Dedifferentiated amniotic fluid mesenchymal stem cell (primary cell): ENCODE measurements around the gene STAP2.

Experiments used
- DNase-seq: peaks from one replicate; pipeline ENCODE4 v3.0.0-alpha.2; 2016; ENCODE audit errors: extremely low spot score

STAP2 gene

DNA sequence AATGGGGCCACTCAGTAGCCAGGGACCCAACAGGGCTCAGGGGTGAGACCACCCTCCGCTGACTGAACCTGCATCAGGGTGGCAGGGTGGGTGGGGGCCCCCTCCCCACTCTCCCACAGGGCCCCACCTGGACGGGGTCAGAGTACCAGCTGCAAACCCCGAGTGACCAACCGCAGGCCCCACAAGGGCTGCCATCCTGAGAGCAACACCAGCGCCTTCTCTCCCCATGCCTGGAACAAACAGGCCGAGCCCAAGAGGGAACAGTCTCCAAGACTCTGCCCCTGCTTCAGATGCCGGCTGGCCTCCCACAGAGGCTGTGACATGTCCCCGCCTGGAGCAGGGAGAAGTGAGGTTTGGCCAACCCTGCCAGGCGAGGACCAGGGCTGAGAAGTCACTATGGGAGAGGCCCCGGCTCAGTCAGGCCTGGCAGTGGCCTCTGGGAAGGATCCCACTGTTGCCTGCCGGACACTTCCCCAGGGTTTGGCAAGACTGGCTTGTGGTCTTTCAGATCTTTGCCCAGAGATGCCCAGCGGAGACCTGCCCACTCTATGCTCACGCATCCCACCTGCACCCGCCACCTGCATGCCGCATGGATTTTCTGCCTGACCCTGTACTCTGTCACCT lies 31.9 kb upstream of the STAP2 start:
- DNase-seq, result no peak

GRCh38 chr19:4369888-4370260 lies 31.2 kb upstream of the STAP2 start:
- DNase-seq, result no peak

GRCh38 chr19:4369109-4369887 lies 30.7 kb upstream of the STAP2 start:
- no peak for DNase-seq

DNA sequence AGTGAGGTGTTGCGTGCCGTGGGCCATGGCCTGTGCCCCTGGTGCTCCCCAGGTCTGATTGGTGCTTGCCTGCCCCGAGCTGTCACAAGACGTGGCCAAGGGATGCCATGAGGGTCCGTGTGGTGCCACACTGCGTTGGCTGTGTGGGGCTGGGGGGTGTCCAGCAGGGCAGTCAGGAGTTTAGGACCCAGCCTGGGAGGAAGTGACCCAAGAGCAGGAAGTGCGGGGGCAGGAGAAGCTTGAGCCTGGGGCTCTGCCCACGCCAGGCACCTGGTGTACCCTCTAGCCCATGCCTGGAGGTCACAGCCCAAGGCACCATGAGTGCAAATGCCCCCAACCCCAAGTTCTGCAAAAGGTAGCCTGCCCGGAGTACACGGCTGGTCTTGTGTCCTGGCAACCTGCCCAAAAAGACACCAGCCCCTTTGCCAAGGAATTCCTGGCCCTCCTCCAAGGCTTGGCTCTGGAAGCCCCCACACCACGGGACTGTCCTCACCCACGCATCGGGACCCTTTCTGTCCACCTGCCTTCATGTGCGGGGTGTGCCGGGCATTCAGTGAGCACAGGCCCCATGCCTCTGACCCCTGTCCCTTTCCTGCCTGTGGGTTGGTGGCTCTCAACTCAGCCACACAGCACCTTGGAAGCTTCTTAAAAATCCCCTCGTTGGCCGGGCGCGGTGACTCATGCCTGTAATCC lies 29.6 kb upstream of the STAP2 start:
- no peak for DNase-seq

DNA sequence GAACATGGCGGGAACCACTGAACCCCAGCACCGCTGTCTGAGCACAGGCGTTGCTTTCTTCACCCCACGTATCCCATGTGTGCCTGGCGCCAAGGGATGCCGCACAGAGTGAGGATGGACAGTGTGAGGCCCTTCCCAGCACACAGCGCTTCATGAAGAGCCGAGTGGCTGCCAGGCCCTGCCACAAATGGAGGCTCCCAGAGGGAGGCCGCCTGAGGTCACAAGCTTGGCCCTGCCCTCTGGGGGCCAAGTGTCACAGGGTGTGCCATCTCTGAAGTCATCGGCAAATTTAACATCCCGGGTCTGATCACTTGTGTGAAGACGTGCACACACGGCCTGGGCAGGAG lies 29.1 kb upstream of the STAP2 start:
- no peak for DNase-seq

DNA sequence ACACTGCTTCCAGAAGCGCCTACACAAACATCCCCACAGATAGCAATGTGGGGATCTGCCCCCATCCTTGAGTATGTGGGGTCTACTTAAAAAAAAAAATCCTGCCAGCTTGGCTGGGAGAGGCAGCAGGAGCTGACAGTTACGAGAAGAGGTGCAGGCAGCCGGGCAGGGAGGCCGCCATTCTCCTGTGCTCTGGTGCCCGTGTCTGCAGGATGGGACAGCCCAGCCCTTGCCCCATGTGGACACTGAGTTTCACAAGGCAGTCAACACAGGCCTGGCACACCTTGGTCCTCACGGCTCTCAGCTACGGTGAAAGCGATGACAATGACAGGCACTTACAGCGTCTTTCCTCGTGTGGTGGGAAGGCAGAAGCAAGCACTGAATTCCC lies 28.7 kb upstream of the STAP2 start:
- DNase-seq, result no peak

DNA sequence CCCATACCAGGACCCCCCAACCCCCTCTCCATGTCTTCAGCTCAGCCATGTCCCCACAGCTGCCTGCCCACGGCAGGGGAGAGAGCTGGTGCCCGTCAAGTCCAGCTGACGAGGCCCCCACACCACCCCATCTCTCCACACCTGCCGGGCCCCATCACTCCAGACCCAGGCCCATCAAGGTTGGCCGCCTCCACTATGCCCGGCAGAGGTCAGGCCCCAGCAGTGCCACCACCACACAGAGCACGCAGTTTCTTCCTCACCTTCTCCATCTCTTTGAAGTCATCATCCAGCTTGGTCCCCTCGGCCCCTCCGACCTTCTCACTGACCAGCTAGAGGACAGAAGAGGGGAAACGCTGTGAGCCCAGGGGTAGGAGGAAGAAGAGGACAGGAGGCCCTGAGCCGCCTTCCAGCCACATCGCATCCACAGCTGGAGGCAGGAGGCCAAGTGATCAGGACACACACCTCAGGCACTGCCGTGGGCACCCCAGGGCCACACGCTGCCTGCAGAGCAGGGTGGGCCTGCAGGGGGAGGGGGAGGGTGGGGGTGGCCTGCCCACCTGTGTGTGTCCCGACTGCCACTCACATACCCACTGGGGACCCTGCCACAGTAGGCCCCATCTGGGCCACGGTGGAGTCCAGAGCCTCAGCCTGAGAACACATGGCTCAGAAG lies 28.2 kb upstream of the STAP2 start:
- no peak for DNase-seq

DNA sequence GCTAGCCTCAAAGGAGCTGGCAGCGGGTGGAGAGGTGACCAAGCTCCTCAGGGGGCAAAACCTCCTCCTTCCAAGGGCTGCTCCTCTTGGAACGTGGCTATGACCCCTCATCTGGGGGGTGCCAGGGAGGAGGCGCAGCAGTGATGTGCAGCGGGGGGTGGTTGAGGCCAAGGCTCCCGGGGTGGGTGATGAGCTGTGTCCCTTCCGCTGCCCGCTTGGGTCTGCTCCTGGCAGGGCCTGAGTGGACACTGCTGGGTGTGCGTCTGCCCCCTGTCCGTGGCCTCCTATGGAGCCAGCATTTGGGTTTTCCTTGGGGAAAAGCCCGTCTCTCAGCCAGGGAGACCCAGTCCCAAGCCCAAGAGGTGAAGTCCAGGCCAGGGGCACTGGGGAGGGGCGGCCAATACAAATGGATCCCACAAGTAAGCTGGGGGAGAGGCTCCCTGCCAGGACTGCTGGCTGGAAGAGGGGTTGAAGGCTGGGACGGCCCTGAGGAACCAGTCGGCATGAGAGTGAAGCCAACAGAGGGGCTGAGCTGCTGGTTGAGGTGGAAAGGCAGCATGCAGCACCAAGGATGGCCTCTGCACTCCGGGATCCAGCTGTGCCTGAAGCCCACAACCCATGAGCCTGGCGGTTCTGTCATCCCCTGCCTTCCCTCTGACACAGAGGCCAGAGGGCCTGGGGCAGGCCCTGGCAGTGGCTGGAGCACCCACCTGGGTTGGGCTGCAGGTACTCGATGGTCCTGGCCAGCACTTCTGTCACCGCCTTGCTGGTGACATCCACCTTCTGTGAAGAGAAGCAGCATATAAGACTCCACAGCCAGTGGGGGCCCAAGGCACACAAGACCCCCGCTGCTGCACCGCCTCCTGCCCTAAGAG lies 27.4 kb upstream of the STAP2 start:
- DNase-seq, result no peak

DNA sequence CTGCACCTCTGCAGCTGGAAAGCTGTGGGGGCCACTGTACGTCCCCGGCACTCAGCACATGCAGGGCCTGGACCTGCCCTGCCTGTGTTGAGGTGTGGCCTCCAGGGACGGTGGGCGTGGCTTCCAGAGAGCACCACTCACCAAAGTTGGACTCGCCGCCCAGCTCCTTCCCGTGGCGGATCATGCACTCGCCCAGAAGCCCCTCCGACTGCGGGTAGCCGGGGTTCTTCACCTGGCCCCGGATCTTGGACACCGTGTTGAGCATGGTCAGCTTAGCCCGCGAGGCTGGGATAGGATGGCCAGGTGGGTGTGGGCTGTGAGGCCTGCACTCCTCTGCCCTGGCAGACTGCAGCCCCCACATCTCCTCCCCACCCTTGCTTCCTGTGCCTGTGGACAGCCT lies 26.7 kb upstream of the STAP2 start:
- DNase-seq, result no peak

GRCh38 chr19:4363571-4364304 lies 25.1 kb upstream of the STAP2 start:
- no peak for DNase-seq

- DNase-seq, result no peak
Measured at GRCh38 chr19:4362831-4363545, 24.4 kb upstream of the STAP2 start.

DNA sequence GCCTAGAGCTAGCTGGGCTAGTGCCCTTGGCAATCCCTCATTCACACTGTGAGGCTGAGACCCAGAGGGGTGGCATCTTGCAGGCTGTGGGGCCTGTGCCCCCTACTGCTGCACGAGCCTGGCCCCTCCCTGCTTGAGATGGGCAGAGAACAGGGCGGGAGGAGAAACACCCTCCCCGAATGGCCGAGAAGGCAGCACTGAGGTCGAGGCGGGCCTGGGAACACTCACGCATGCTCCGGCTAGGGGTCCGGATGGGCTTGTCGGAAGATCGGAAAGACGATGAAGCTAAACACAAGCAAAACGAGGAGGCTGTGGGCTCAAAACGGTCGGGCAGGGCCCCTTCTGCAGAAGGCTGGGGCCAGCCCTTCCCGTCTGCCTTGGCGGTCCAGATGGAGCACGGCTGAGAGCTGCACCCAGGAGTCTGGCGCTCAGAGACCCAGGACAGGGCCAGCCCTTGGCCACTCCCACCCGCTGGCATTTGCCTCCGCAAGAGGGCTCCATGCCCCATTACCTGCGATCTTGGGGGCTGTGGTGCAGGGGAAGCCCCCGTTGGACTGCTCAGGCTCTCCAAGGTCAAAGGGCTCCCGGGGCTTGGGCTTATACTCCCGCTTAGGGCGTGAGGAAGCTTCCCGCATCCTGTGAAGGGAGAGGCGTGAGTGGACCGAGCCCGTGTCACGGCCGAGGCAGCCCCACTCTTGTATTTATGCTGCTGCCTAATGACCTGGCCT lies 23.6 kb upstream of the STAP2 start:
- DNase-seq, result no peak

DNA sequence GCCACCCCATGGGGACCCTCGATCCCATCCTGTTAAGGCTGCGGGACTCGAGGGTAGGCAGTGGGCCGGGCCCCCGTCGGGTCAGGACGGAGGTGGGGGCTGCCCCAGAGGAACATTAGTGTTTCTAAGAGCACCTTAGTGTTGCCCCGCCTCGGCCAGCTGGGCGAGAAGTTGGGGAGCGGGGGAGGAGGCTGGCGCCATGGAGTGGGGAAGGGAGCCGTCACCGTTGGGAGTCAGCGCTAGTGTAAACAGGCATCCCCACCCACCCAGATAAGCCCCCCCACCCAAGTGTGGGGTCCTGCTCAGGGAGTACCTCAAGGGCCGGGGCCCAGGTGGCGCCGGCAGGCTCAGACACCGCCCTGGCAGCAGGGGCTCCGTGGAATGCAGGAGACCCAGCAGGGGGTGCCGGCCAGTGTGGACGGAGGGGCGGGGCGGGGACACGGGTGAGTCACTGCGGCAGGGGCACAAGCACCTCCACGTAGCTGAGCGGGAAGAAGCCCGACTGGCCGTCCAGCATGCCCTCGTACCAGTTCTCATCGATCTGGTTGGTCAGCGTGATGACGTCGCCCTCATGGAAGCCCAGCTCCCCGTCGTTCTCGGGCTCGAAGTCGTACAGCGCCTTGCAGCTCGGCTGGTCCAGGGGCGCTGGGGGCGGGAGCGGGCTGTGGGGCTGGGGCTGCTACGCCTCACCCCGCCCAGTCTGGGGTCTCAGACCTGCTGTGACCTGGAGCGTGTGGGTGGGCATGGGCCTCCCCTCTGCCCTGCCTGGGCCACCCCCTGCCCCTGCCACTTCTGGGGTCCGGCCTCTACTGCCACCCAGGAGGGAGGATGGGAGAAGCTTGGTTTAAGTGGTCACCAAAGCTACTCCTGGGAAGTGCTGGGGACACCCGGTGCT lies 22.8 kb upstream of the STAP2 start:
- no peak for DNase-seq

DNA sequence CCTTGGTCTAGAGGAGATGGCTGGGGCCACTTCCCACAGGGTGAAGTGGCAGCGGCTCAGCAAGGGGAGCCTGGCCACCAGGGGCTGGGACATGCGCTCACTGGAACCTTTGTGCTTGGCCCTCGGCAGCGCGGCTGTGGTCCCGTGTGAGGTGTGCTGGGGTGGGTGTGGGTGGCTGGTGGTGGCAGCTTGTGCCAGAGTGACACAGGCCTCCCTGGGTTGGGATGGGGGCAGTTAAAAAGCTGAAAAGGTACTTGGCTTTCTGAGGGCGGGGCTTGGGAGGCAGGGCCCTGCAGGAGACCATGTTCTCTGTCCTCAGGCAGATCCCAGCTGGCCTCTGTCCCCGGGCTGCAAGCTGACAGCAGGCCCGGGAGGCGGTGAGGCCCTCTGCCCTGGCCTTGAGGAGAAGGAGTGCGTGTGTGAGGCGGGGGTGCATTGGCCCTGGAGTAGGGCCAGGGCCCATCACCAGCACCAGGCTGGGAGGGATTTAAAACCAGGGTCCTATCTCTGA lies 22.1 kb upstream of the STAP2 start:
- DNase-seq, result no peak

DNA sequence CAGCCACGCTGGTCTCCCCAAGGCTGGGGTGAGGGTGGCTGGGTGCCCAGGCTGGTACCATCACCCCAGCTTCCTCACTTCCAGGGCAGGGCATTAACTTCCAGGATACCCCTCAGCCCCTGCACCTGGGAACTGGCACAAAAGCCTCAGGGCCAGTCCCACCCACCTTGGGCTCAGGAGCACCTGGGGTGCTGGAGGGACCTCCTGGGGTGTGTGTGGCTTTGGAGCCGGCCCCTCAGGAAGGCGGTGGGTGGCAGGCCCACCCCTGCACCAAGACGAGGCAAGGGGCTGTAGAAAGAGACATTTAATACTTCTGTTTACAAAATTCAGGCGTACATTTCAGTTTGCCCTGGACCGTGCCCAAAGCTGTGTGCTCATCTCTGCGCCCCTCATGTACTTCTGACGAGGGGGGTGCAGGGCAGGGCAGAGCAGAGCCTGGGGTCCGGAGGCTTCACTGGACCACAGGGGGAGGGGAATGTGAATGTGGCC lies 21.5 kb upstream of the STAP2 start:
- no peak for DNase-seq

DNA sequence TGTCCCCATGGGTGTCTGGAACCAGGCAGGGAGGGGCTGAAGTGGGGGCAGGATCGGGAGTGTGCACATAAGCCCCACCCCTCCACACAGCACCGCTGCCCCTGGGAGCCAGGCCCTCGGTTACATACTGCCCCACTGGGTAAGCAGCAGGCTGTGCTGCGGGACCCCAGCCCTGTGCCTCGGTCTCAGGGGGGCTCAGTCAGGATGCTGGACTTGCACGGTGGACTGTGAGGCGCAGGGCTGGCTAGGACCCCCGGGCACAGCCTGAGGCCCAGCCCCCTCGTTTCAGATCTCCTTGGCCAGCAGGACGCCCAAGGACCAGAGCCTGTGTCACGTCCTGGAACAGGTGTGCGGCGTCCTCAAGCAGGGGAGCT lies 21.0 kb upstream of the STAP2 start:
- no peak for DNase-seq

GRCh38 chr19:4358709-4359626 lies 20.3 kb upstream of the STAP2 start:
- no peak for DNase-seq
